Jurkat, Clone E6-1 (cell line): Measurements from ENCODE around the gene TMEM106C.
A peak's percentile ranks its signal among the peaks of the same experiment; 100 is the strongest.
"Not testable (repeated sequence)": the region's sequence is repeated elsewhere in the genome, so short reads cannot be mapped to it uniquely, and the experiment has no call there.

Source experiments
- DNase-seq: peaks from one replicate; pipeline ENCODE4 v3.0.0-alpha.2; 2011; ENCODE audit warnings: low read depth, low spot score
- H3K4me3 ChIP-seq: 2 replicates; pipeline ENCODE4 v1.5.1; 2011; ENCODE audit warnings: mild to moderate bottlenecking, low read length, control low read depth, moderate library complexity

Gene TMEM106C

DNA sequence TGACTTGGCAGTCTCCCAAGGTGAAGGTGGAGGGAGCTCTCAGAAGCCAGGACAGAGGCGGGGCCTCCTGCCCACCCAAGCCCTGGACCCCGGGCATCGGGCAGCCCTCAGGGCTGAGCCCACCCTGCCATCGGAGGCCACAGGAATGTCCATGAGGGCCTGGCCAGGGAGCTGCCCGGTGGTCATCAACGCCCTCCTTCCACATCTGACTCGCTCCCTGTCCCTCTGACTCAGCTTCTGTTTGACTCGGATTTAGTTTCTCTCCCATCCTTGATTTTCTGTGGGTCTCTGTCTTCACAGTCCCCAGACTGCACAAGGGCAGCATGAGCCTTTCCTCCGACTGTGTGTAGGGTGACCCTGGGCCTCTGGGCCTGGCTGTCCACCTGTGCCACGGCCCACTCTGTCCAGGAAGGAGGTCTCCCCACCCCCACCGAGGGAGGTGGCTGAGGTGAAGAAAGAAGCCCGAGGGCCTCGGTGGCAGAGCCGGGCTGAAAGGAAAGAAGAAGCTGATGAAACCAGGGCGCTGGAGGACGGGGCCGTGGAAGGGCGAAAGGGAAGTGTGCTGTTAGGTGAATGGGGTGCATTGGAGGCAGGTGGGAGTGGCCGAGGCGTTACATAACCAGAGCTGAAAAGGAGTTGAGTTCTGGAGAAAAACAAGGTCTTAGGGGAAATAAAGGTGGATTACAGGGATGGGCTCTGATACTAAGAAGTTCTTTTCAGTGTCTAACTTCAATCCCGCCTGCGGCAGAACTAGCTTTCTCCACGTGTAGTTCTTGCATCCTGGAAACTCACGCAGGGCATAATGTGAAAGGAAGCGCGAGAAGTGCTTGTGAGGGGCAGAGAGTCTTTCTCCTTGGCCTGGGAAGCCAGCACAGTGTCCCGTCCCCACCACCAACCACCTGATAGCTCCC is 16.7 kb upstream of the TMEM106C start:
- DNase-seq, result no peak
- H3K4me3 ChIP-seq, result no peak overlapping the region

DNA sequence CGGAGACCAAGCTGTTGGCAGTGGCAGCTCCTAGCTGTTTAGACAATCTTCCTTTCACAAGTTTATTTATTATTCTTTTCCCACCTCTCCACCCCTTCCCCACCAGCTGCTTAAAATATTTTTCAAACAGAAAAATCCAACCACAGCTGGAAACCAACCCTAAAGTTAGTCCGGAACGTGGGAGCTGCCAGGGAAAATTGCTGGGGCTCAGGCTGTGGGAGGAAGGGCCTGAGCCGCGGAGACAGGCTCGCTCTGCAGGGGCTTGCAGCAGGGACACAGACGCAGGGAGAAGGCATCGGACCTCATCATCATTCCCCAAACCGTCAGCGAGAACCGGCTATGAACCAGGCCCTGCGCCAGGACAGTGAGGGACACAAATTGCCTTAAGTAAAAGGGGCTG is 16.1 kb upstream of the TMEM106C start:
- H3K4me3 ChIP-seq, result no peak overlapping the region
- no peak for DNase-seq

DNA sequence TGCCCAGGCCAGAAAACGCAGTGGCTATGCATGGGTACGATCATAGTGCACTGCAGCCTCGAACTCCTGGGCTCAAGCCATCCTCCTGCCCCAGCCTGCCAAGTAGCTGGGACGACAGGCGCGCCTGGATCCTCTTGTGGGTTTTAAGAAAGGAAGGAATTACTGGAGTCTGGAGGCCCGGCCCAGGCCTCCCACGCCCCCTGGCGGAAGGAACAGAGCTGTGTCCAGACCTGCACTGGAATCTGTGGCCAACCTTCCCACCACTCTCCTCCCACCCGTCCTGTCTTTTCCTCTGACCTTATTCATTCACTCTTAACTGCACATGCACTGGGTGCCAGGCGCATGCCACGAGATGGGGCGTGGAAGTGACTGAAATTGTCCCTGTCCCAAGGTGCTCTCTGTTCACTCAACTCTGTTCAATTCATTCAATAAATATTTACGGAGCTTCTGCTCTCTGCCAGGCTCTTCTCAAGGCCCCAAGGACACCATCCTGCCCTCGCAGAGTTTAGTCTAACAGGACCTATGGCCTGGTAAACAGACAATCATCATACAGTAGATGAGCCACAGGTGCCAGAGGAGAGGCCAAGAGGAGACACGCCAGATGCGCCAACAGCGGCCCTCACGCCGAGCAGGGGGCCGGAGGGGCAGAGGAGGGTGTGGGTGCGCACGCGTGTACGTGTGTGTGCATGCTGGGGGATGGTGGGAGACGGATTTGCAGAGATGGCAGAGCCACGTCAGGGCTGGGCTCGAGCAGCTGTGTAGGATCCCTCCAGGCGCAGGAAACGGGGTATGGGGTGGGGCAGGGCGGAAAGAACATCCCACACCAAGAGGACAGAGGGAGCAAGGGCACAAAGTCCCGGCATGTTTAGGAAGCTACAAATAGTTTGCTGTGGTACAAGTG is 13.7 kb upstream of the TMEM106C start:
- DNase-seq, result no peak
- H3K4me3 ChIP-seq, result no peak overlapping the region

DNA sequence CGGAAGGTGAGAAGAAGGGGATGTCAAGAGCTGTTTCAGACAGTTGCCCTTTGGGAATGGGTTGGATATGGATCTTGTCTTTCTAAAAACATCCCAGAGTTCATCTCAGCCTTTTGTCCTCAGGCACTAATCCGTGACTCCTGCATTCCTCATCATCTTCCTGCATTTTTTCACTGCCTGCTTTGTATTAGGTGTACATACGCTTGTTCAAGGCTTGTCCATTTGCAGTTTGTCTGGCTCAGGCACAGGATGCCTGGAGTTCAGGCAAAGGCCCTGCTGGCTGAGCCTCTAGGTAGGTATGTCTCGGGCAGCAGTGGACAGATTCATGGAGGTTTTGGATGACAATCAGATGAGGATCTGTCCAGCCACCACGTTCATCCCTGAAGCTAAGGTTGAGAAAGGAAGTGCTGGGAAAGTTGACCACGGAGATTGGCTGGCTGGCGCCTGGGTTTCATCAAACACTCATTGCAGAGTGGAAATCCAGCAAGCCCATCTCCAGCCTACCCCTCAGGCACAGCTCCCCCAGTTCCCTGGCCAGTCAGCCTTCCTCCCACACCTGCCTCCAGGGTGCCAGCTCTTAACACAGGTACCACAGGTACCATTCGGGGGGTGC is 12.4 kb upstream of the TMEM106C start:
- no peak for DNase-seq

DNA sequence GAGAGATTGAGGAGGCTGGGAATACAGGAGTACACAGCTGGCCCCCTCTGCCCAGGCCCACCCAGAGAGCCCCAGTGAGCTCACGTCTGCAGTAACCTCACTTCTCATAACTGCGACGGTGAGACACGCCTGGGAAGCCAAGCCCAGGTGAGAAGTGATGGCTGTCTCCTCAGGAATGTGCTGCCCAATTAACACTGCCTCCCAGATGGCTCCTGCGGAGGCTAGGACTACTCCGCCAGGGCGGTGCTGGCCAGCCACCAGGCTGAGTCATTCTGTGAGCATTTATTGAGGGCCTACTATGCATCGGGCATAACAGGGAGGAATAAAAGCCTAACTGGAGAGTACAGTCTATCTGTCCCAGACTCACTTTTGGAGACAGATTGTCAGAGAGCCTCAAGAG is 9.3 kb upstream of the TMEM106C start:
- DNase-seq, result no peak
- H3K4me3 ChIP-seq, result no peak overlapping the region

More for the DNA sequence above, 12.4 kb upstream of the TMEM106C start:
- no peak overlapping the region for H3K4me3 ChIP-seq

DNA sequence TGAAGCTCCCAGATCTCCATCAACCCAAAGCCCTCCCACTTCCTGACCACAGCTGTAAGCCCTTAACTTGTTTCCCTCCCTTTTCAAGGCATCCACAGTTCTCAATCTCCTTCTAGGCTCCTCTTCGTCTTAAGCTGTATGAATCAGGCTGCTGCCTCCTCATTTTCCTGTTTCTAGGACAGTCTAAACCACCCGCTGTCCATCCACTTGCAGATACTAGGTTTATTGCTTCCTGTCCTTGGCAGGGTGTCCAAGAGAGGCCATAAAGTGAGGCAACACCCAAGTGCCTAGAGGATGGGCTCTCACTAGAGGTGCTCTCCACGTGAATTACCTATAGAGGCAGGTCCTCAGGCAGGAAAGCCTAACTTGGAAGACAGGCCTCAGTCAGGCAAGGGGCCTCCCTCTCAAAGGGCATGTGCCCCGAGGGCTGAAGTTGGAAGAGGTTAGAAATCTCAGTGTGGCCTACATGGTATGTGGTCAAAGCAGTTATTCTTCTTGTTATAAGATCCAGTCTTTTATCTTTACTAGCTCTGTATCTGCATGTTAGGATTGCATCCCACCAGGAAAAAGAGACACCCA is 8.8 kb upstream of the TMEM106C start:
- H3K4me3 ChIP-seq, result no peak overlapping the region
- DNase-seq, result peak; percentile 47

DNA sequence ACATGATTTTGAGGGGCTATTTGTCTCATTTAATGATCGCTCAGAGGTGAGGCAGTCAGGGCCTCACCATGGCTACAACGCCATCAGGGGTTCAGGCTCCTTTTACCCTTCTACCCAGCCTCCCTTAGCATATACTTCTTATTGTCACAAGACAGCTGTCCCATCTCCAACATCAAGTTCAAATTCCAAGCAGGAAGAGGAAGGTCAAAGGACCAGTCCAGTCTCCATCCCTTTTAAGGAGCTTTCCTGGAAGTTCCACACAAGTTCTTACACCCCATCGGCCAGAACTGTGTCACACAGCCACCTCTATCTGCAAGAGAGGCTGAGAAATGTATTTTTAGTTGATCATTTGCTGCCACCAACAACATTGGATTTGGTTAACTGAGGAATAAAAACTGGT is 8.3 kb upstream of the TMEM106C start:
- DNase-seq, result no peak

DNA sequence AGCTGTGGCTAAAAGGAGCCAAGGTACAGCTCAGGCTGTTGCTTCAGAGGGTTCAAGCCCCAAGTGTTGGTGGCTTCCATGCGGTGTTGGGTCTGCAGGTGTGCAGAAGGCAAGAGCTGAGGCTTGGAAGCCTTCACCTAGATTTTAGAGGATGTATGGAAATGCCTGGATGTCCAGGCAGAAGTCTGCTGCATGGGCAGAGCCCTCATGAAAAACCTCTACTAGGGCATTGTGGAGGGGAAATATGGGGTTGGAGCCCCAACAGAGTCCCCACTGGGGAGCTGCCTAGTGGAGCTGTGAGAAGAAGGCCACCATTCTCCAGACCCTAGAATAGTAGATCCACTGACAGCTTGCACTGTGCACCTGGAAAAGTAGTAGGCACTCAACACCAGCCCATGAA is 5.7 kb upstream of the TMEM106C start:
- DNase-seq, H3K4me3 ChIP-seq: not testable (repeated sequence)

More for the DNA sequence above, 8.3 kb upstream of the TMEM106C start:
- H3K4me3 ChIP-seq, result no peak overlapping the region

DNA sequence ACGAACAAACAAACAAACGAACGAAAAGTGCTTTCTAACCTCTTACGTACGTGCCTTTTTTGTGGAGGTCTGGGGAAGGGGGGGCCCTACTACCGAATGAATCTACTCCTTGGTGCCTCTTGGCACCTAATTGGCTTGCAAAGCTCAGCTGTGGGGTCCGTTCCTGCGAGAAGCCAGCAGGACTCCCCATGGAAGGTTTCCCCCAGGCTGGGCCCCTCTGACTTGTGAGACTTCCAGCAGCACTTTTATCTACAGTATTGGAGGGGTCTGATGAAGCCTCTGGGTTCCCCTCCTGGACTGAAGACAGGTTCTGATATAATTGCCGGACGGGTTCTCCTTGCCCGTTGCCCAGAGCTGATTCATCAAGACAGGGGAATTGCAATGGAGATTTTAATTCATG is 1.2 kb upstream of the TMEM106C start:
- DNase-seq, result no peak
- H3K4me3 ChIP-seq, result no peak overlapping the region

DNA sequence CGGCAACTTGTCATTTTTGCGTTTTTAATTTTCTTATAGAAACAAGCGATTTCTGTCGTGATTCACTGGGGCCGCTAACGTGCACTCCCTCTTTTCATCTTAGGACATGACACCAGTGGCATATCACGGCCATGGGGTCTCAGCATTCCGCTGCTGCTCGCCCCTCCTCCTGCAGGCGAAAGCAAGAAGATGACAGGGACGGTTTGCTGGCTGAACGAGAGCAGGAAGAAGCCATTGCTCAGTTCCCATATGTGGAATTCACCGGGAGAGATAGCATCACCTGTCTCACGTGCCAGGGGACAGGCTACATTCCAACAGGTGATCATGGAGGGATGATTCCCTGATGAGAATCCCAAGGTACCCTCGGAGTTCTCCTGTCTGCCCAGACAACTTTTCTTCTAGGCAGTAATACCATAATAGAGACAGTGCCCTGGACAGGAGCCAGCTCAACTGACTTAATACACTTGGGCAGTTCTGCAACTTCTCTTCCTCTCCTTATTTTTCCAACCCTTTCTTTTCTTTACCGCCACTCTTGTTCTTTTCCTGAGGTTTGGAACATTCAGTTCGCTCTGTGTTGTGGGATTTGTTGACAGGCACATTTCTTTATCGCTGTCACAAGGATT is 821 bp downstream of the TMEM106C start:
- H3K4me3 ChIP-seq, result peak overlapping the region; percentile 72
- DNase-seq, result peak; percentile 7

DNA sequence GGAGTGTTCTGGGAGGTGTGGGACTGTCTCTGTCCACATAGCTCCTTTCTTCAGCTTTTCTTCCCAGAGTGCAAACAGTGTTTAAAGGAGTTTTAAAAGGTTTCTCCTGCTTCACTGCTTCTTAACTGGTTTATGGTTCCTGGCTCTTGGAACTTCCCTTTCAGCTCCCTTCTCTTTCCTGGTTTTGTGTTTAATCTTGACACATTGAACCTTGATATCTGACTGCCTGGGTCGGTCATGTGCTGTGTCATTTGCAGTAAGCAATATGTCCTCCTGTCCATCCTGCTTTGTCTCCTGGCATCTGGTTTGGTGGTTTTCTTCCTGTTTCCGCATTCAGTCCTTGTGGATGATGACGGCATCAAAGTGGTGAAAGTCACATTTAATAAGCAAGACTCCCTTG is 2.2 kb downstream of the TMEM106C start:
- DNase-seq, result no peak
- H3K4me3 ChIP-seq, result no peak overlapping the region

DNA sequence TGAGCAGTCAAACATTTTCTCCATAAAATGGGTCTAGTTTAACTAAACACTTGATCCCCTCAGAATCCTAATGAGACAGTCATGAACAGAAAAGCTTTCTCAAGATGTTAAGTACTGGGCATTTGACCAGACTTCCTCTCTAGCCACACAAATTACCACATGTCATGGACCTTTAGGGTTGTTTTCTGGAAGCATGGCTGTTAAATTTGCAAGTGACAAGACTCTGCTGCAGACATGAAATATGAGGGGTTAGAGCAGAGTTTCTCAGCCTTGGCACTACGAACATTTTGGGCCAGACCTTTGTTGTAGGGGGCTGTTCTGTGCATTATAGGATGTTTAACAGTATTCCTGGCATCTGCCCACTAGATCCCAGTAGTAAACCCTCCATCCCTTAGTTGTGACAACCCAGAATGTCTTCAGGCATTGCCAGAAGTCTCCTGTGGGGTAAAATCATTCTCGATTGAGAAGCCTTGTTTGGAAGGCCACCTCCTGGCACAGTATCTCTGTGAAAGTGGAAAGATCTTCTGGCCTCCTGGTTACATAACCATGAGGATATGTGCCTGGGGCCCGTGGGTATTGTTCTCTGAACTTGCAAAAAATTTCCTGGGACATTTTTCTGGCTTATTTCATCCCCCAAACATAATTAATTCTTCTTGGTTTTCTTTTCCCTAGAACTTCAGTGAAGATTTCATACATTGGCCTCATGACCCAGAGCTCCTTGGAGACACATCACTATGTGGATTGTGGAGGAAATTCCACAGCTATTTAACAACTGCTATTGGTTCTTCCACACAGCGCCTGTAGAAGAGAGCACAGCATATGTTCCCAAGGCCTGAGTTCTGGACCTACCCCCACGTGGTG is 4.3 kb downstream of the TMEM106C start:
- no peak overlapping the region for H3K4me3 ChIP-seq
- no peak for DNase-seq

DNA sequence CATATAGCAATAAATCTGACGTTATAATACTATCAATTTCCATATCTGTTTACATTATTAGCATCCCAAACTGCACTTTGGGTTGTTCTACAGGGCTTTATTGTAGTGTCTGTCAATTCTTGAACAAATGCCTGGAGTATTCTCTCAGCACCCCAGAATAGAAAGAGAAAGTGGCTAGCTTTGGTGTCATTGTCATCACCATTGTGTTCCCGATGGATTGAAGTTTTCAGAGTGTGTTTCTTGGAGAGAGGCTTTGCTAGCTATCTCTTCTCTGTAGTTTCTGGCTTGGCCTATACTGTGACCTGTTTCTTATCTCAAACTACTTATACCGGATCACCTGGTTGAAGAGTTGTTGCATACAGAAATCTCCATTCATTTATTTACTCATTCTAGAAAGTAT is 6.4 kb downstream of the TMEM106C start:
- no peak for DNase-seq
- H3K4me3 ChIP-seq, result no peak overlapping the region

DNA sequence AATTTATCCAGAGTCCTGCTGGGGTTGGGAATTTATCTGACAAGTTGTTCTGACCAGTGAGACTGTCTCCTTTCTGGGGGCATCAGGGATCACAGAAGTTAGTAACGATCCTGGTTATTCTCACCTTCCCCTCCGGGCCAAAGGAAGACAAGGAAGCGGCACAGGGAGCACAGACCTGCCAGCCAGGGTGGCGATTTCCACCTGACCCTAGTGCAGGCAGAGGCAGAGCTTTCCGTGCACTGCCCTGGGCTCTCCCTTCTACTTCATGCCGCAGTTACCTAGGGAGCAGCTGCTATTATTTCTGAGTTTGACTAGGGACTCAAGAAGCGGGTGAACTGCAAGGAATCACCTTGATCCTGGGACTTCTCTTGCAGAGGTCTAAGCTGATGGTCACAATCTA is 7.4 kb downstream of the TMEM106C start:
- H3K4me3 ChIP-seq, result no peak overlapping the region
- no peak for DNase-seq

DNA sequence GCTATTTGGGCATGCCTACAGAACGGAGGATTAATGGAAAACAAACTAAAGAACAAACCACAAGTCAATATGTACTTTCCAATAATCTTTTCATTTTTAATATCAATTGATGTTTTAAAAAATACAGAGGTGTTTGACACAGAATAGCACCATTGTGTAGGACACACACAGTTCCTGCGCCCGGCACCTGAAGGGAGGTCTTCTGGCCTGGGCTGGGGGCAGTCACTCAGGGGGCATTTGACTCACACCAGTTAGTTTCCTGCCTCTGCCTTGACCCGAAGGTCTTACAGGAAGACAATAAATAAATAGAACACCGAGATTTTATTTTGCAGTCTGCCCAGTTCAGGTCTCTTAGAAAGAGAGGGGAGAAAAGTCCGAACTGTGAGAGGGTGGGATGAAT is 9.5 kb downstream of the TMEM106C start:
- H3K4me3 ChIP-seq, result no peak overlapping the region
- DNase-seq, result no peak

DNA sequence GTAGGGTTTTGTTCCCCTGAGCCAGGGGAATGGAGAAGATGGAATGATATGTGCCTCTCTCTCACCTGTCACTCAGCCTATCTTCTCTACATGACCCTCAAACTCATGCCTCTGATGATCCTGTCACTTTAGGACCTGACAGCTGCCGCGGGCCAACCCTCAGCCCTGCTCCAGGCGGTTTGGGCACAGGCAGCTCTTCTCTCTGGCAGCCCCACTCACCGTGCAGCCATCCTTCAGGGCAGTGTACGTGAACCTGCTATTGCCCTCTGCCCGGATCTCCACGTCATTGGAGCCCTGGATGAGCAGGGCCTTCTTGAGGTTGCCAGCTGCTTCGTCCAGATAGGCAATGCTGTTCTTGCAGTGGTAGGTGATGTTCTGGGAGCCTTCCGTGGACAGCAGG is 10.5 kb downstream of the TMEM106C start:
- no peak overlapping the region for H3K4me3 ChIP-seq
- no peak for DNase-seq

DNA sequence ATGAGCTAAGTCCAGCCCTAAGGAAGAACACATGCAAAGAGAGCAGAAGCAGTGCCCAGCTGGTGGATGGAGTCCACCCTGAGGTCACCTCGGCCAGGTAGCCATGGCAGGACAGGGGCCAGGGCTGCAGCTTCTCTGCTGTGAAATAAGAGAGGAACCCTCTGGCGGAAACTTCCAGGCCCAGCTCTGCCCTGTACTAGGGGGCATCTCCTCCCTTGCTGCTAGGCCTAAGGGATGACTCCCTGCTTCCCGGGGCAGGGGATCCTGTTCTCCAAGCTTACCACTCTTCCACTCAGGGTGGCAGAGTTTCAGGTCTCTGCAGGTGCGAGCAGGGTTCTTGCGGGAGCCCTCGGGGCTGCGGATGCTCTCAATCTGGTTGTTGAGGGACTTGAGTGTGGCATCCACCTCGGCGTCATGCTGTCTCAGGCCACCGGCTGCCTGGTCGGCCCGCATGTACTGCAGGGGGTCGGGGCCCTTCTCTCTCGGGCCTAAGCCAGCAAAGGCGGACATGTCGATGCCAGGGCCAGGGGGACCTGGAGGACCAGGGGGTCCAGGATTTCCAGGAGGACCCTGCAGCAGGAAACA is 11.7 kb downstream of the TMEM106C start:
- H3K4me3 ChIP-seq, result no peak overlapping the region

DNA sequence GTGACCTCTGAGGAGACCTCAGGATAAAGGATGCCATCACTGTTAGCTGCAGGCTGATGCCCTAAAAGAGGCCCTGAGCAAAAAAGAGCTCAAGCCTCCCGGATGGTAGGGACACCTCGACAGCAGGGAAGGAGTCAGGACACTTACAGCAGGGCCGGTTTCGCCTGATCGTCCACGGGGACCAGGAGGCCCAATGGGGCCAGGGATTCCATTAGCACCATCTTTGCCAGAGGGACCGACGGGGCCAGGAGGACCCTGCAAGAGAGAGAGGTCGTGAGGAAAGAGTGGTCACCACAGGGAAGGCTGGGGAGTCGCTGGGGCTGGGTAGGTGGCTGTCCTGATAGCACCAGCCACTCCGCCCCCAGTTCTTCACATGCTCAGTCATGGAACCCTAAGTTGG is 12.4 kb downstream of the TMEM106C start:
- DNase-seq, result no peak
- H3K4me3 ChIP-seq, result no peak overlapping the region

More for the DNA sequence above, 11.7 kb downstream of the TMEM106C start:
- DNase-seq, result no peak
